ENCODE measurements around the gene RAB31. TPM values are rescaled to one million over a fixed set of nuclear protein-coding genes. Genes with fewer than 3 reads are reported as not detected.

RAB31 gene
- total RNA-seq, 2 donors from 2014 or later: 4.3 to 8.0 TPM

- H3K36me3 ChIP-seq (replicated peaks in 1 of 2; ENCODE audit: insufficient read depth in 1 of 2, low read depth in 2 of 2): no peaks in the 10 kb centered on the region
- no peak for TF ChIP-seq CTCF (IDR thresholded peaks at IDR 0.05)
- no peak for TF ChIP-seq POLR2A (IDR thresholded peaks at IDR 0.05)
- ATAC-seq (no peak), DNase-seq (no peak)
- peaks cover 13% of the 10 kb centered on the region for H3K4me1 ChIP-seq
- no peaks in the 10 kb centered on the region for H3K9me3 ChIP-seq
- no peaks in the 10 kb centered on the region for H3K27me3 ChIP-seq
- WGBS, 2 donors: 83 to 86% methylated on average over 5 of the region's 5 CpGs
- intact Hi-C loops (cut with DNase I): no loop called here
- H3K27ac ChIP-seq: no peak overlapping the region
- H3K4me3 ChIP-seq: no peak overlapping the region
Observed at GRCh38 chr18:9911226-9911625, 203.1 kb downstream of the RAB31 start.

Small RNA genes lying within 50 kb of the gene (small RNA-seq; reads per million reads assigned to genes)
- not detected for gene RN7SL862P
- gene RNA5SP449: not detected

Other genes with a start within 250 kb of the RAB31 start
- 10 to 100 TPM; 22.1 to 29.6 TPM for gene RALBP1, start 232.8 kb upstream of the RAB31 start, total RNA-seq
- 10 to 100 TPM; 46.4 to 73.5 TPM for gene PPP4R1, start 93.7 kb upstream of the RAB31 start, total RNA-seq
- gene TXNDC2, start 177.7 kb downstream of the RAB31 start, total RNA-seq: not detected
- 100 to 1,000 TPM in 1 of 2 donors, 10 to 100 TPM in 1; 58.7 to 113 TPM for gene VAPA, start 205.7 kb downstream of the RAB31 start, total RNA-seq